GM21423 (cell line): ENCODE data around the gene LRPAP1.

Experiments used
- ATAC-seq: cut with Tn5 transposase; IDR thresholded peaks from one replicate; pipeline ENCODE4 v1.9.1; 2021; ENCODE audit warnings: mild to moderate bottlenecking, moderate library complexity; ENCODE audit not compliant: unreplicated experiment

Gene LRPAP1

GRCh38 chr4:3502941-3503936 lies 29.0 kb downstream of the LRPAP1 start:
- no peak for ATAC-seq

- ATAC-seq, result no peak
Measured at GRCh38 chr4:3501825-3502425, 30.3 kb downstream of the LRPAP1 start.

DNA sequence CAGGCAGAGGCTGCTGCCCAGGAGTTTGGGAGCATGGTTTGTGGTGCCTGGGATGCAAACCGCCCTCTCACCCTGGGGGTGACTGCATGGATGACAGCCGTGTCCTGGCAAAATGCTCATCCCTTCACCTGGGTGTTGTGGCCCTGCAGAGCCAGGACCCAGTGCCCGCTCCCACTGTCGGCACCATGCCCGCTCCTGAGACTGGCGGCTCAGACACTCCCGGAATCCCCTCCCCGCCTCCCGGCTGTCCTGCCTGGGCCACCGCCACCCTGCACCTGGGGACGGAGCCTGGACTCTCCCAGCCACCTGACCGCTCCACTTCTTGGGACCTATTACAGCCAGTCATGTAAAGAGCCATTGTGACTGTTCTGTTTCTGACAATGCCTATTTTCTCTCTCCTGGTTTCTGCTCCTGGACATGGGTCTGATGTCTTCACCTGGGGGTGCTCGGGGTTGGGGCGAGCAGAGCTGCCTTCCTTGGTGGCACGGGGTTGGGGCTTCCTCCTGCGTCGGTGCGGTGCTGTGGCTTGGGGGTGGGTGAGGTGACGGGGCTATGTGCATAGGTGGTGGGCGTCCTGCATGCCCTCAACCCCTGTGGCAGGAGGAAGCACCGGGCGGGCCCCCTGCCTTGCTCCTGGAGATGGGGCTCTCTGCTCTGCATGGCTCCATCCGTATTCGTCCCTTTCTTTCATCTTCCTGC lies 30.9 kb downstream of the LRPAP1 start:
- ATAC-seq, result no peak

GRCh38 chr4:3500634-3501101 lies 31.6 kb downstream of the LRPAP1 start:
- ATAC-seq, result no peak

DNA sequence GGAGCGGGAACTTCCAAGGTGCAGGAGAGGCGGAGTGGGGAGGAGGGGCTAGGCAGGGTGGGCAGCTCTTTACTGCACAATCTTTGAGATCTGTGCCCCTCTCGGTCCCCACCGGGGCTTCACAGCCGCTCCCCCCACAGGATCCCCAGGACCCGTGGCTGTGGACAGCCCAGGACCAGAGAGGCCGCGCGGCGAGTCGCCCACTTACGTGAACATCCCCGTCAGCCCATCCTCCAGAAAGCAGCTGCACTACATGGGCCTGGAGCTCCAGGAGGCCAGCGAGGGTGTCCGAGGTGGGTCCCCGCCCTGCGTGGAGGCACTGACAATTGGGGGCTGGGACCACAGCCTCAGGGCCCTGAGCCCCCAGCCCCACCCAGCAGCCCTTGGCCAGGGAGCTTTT lies 32.1 kb downstream of the LRPAP1 start:
- no peak for ATAC-seq

- no peak for ATAC-seq
Measured at GRCh38 chr4:3499710-3500109, 32.5 kb downstream of the LRPAP1 start.

- no peak for ATAC-seq
Measured at GRCh38 chr4:3498901-3499510, 33.2 kb downstream of the LRPAP1 start.

- ATAC-seq, result no peak
Measured at GRCh38 chr4:3498407-3498806, 33.8 kb downstream of the LRPAP1 start.

DNA sequence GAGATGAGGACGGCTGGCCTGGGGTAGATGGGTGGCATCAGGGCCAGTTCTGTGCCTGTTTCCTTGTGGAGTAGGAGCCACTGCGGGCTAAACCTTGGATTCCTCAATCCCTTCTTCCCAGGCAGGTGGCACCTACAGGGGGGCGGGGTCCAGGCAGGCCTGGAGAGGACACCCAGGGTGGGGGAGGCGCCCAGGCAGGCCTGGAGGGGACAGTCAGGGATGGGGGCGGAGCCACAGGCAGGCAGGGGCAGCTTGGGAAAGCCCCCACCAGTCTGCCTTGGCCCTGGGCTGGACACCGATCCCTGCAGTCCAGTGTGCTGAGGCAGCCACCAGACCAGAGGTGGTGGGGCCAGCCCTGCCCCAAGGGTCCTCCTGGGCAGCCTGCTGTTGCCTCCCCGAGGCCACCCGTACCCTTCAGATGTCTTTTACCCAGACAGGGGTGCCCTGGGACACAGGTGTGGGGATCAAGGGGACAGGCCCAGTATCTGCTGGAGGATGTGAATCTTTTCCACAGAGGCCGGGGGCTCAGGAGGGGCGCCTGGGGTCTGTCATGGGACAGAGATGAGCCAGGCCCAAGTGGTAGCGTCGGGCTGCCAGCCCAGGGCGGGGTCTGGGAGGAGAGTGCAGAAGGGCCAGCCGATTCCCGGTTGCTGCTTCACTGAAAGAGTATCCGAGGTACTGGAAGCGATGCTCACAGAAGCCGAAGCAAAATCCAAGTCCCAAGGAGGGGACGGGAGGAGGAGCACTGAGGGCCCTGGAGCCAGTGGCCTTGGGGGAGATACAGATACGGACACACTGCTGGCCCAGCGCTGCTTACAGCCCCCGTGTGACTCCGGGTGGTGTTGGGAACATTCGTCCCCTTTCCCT lies 34.5 kb downstream of the LRPAP1 start:
- no peak for ATAC-seq

DNA sequence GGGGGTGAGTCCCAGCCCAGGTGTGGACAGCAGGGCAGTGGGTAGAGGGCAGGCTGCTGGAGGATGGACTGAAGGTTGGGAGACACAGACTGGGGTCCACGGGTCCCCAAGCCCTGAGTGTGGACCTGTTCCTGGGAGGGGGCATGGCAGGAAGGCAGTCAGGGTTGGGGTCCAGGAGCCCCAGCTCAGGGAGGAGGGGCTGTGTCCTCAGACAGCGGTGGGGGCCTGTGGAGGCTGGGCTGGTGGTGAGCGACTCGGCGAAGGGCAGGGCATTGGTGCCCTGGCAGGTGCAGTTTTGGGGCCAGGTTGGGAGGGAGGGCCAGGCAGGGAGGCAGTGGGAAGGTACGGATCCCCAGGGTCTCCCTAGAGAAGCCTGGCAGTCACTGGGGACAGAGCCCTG lies 35.1 kb downstream of the LRPAP1 start:
- no peak for ATAC-seq

GRCh38 chr4:3496021-3496420 lies 36.2 kb downstream of the LRPAP1 start:
- no peak for ATAC-seq

GRCh38 chr4:3495204-3495975 lies 36.8 kb downstream of the LRPAP1 start:
- ATAC-seq, result no peak

DNA sequence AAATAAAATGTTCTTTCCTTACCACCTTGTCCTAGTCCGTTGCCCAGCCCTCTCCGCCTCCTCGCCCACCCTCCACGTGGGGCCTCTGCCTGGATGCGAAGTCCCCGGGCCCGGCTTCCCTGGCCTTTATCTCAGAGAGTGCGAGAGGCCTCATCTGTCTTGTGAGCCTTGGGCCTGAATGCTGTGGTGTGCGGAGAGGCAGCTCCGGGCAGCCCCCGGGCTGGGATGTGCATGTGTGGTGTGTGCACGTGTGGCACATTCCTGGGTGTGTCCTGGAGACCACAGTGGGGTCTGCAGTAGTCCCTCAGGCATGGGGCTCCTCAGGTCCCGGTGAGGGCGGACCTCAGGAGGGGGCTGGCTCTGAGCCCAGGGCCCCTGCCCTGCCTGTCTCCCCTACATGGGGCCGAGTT lies 37.8 kb downstream of the LRPAP1 start:
- ATAC-seq, result no peak

DNA sequence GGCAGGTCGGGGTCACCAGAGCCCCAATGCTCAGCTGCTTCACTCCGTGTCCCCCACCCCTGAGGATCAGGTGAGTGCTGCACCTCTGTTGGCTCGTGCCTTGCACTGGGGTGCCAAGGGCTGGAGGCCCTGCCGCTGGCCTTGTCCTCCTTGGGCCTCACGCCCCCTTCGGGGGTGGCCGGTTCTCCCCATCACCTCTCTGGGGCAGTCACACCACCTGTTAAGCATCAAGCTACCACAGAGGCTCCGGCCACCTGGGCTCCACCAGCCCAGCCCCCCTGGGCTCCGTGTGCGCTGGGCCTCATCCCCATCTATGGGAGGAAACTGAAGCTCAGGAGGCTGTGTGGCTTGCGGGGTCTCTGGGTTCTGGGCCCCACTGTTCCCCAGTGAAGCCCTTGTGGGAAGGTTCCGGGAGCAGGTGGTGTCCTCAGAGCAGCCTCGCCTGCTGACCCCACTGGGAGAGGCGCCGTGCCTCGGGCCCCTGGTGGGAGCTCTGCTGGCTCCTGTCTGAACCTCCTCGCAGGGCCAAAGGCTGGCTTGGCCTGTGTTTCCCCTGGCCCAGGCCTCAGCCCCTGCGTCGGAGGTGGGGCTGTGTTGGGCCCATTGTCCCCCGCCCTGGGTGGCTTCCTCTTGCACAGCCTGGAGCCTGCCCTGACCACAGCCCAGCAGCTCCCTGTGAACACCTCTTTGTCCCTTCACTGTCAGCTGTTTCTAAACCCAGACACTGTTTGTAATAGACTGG lies 38.3 kb downstream of the LRPAP1 start:
- no peak for ATAC-seq

- no peak for ATAC-seq
Measured at GRCh38 chr4:3492741-3493719, 39.2 kb downstream of the LRPAP1 start.

DNA sequence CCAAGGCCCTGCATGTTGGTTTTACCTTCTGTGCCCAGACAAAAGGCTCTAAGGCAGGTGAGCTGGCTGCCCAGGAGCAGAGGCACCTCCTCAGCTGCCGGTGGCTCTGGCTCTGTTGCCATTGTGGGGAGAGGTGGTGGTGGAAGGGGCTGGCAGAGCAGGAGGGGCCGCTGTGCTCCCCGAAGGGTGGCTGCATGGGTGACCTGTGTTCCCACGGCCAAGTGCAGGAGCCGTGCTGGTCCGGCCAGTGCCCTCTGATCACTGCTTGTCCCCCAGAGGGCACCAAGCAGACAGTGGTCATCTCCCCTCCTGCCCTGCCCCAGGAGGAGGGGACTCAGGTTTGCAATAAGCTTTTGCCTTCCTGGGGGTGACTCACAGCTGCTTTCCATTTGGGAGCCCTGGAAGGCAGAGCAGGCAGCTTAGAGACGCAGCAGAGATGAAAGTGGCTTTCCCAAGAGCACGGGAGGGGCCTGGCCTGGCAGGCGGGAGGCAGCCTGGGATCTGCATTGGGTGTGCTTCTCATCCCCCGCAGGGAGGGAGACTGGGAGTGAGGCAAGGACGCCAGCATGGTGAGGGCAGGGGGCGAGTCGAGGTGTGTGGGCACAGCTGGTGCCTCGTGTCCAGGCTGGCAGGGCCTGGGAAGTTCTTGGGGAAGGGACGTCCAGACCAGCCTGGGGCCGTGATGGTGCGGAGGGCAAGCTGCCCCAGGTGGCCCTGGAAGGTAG lies 40.4 kb downstream of the LRPAP1 start:
- ATAC-seq, result no peak

GRCh38 chr4:3489451-3489962 lies 42.7 kb downstream of the LRPAP1 start:
- no peak for ATAC-seq
